Thyroid gland (tissue), 4 donors: Measurements from ENCODE around the gene KIF3A.

Experiments
- CTCF ChIP-seq, 6 experiments: fragments of 200-600 bp in 3 of 6; fragments of 450-650 bp in 3 of 6; sonication (generic) in 3 of 6; IDR thresholded peaks; one replicate each; pipeline ENCODE4 v1.5.1; 2016 to 2019; ENCODE audit warnings: antibody characterized with exemption in 6 of 6, mild to moderate bottlenecking in 2 of 6, inconsistent platforms in 1 of 6, moderate library complexity in 1 of 6
- POLR2A ChIP-seq, 2 donors: fragments of 450-650 bp; IDR thresholded peaks; one replicate each; pipeline ENCODE4 v1.6.1; 2017; ENCODE audit warnings: antibody characterized with exemption in 2 of 2, mild to moderate bottlenecking in 2 of 2, moderate library complexity in 1 of 2

GRCh38 chr5:132714456-132715307 lies 22.7 kb downstream of the KIF3A start:
- TF ChIP-seq CTCF (IDR thresholded peaks at IDR 0.05) (peak in 4 of 6 experiments; percentile 40 to 49 (median 42)), POLR2A (IDR thresholded peaks at IDR 0.05) (no peak)
